Ishikawa (cell line): ENCODE results near the gene PID1.

Experiments
- EP300 ChIP-seq: IDR thresholded peaks from 2 replicates; pipeline ENCODE4 v1.6.1; 2012; ENCODE audit warnings: borderline replicate concordance
- RAD21 ChIP-seq: IDR thresholded peaks from 2 replicates; pipeline ENCODE4 v1.6.1; 2012; ENCODE audit warnings: low read depth
- TEAD4 ChIP-seq: IDR thresholded peaks from 2 replicates; pipeline ENCODE4 v1.6.1; 2012
- TF ChIP-seq, protein P1 (sequence below): IDR thresholded peaks from 2 replicates; pipeline ENCODE4 v1.6.1; 2012
- TF ChIP-seq, protein P2 (sequence below): IDR thresholded peaks from 2 replicates; pipeline ENCODE4 v1.6.1; 2012; ENCODE audit warnings: low read depth, mild to moderate bottlenecking

DNA sequence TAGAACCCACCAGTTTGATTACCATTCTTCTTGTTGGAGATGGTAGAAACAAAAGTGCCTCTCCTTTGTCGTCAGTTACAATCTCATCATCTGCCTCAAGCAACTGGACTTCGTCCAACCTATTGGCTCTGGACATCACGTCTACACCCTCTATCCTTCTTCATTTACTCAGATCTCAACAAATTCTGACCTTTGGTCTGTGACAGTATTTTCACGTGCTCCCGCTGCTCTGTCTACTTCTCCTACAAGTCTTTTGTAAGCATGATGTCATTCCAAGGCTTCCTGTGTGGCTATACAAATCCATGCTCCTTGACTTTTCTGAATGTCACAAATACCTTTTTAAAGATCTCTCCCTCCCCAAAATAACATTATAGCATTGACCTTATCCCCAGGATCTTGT, 43.0 kb upstream of the PID1 start:
- TF ChIP-seq TEAD4 (no peak), EP300 (no peak), RAD21 (no peak)
- TF ChIP-seq, protein P1, sequence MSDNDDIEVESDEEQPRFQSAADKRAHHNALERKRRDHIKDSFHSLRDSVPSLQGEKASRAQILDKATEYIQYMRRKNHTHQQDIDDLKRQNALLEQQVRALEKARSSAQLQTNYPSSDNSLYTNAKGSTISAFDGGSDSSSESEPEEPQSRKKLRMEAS, result no peak
- TF ChIP-seq, protein P2, sequence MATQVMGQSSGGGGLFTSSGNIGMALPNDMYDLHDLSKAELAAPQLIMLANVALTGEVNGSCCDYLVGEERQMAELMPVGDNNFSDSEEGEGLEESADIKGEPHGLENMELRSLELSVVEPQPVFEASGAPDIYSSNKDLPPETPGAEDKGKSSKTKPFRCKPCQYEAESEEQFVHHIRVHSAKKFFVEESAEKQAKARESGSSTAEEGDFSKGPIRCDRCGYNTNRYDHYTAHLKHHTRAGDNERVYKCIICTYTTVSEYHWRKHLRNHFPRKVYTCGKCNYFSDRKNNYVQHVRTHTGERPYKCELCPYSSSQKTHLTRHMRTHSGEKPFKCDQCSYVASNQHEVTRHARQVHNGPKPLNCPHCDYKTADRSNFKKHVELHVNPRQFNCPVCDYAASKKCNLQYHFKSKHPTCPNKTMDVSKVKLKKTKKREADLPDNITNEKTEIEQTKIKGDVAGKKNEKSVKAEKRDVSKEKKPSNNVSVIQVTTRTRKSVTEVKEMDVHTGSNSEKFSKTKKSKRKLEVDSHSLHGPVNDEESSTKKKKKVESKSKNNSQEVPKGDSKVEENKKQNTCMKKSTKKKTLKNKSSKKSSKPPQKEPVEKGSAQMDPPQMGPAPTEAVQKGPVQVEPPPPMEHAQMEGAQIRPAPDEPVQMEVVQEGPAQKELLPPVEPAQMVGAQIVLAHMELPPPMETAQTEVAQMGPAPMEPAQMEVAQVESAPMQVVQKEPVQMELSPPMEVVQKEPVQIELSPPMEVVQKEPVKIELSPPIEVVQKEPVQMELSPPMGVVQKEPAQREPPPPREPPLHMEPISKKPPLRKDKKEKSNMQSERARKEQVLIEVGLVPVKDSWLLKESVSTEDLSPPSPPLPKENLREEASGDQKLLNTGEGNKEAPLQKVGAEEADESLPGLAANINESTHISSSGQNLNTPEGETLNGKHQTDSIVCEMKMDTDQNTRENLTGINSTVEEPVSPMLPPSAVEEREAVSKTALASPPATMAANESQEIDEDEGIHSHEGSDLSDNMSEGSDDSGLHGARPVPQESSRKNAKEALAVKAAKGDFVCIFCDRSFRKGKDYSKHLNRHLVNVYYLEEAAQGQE, result no peak
